Measurements from ENCODE around the gene TSPAN11. TPM values are rescaled to one million over a fixed set of nuclear protein-coding genes. Genes with fewer than 3 reads are reported as not detected.

Gene TSPAN11
- total RNA-seq, 1 experiment from 2014 or later: 0.48 TPM

- DNase-seq (ENCODE audit: low read depth): no peak
Observed at GRCh38 chr12:30979371-30980259, 53.1 kb downstream of the TSPAN11 start.

GRCh38 chr12:30980955-30981662, 54.6 kb downstream of the TSPAN11 start:
- no peak for DNase-seq (ENCODE audit: low read depth)

GRCh38 chr12:30982413-30982812, 55.9 kb downstream of the TSPAN11 start:
- DNase-seq (ENCODE audit: low read depth): no peak

- peak; percentile 34 for DNase-seq (ENCODE audit: low read depth)
Observed at GRCh38 chr12:30985814-30986452, 59.4 kb downstream of the TSPAN11 start.

GRCh38 chr12:30988086-30988485, 61.5 kb downstream of the TSPAN11 start:
- DNase-seq (ENCODE audit: low read depth): no peak

- DNase-seq (ENCODE audit: low read depth): no peak
Observed at GRCh38 chr12:30988646-30989286, 62.2 kb downstream of the TSPAN11 start.

GRCh38 chr12:30989754-30990153, 63.2 kb downstream of the TSPAN11 start:
- DNase-seq (ENCODE audit: low read depth): peak; percentile 11

GRCh38 chr12:30990316-30990715, 63.8 kb downstream of the TSPAN11 start:
- no peak for DNase-seq (ENCODE audit: low read depth)

- no peak for DNase-seq (ENCODE audit: low read depth)
Observed at GRCh38 chr12:30990776-30991175, 64.2 kb downstream of the TSPAN11 start.

GRCh38 chr12:30991466-30991865, 64.9 kb downstream of the TSPAN11 start:
- DNase-seq (ENCODE audit: low read depth): no peak

- no peak for DNase-seq (ENCODE audit: low read depth)
Observed at GRCh38 chr12:30992381-30992780, 65.8 kb downstream of the TSPAN11 start.

GRCh38 chr12:30993766-30994165, 67.2 kb downstream of the TSPAN11 start:
- no peak for DNase-seq (ENCODE audit: low read depth)

- DNase-seq (ENCODE audit: low read depth): no peak
Observed at GRCh38 chr12:30994274-30994673, 67.7 kb downstream of the TSPAN11 start.

- DNase-seq (ENCODE audit: low read depth): peak; percentile 61
Observed at GRCh38 chr12:30996255-30996654, 69.7 kb downstream of the TSPAN11 start.

- DNase-seq (ENCODE audit: low read depth): no peak
Observed at GRCh38 chr12:30996752-30997151, 70.2 kb downstream of the TSPAN11 start.

- no peak for DNase-seq (ENCODE audit: low read depth)
Observed at GRCh38 chr12:30997685-30998440, 71.3 kb downstream of the TSPAN11 start.

- DNase-seq (ENCODE audit: low read depth): no peak
Observed at GRCh38 chr12:30999011-30999410, 72.5 kb downstream of the TSPAN11 start.

GRCh38 chr12:30999723-31000122, 73.2 kb downstream of the TSPAN11 start:
- DNase-seq (ENCODE audit: low read depth): no peak

- DNase-seq (ENCODE audit: low read depth): peak; percentile 40
Observed at GRCh38 chr12:31000751-31001150, 74.2 kb downstream of the TSPAN11 start.

- DNase-seq (ENCODE audit: low read depth): no peak
Observed at GRCh38 chr12:31001581-31002360, 75.2 kb downstream of the TSPAN11 start.

Measured in RPMI7951 (cell line).